ENCODE results near the gene AMN.

AMN gene

GRCh38 chr14:102964152-102964730 is 41.8 kb downstream of the AMN start:
- FAIRE-seq (no peak), DNase-seq (ENCODE audit: insufficient read length, low spot score) (no peak)
- TF ChIP-seq POLR2AphosphoS5 (IDR thresholded peaks at IDR 0.05; ENCODE audit: low read depth, low read length) (no peak), POU2F2 (IDR thresholded peaks at IDR 0.05; ENCODE audit: low read depth, low read length) (no peak), PAX5 (IDR thresholded peaks at IDR 0.05; ENCODE audit: insufficient read depth, low read length, severe bottlenecking) (no peak), POLR2A (IDR thresholded peaks at IDR 0.05; ENCODE audit: low read depth, low read length) (no peak), SPI1 (IDR thresholded peaks at IDR 0.05; ENCODE audit: low read depth, low read length) (no peak), TAF1 (IDR thresholded peaks at IDR 0.05; ENCODE audit: low read depth, low read length) (no peak)

GRCh38 chr14:102965282-102965681 is 42.8 kb downstream of the AMN start:
- TF ChIP-seq SPI1 (IDR thresholded peaks at IDR 0.05; ENCODE audit: low read depth, low read length) = no peak
- no peak for TF ChIP-seq TAF1 (IDR thresholded peaks at IDR 0.05; ENCODE audit: low read depth, low read length)
- TF ChIP-seq PAX5 (IDR thresholded peaks at IDR 0.05; ENCODE audit: insufficient read depth, low read length, severe bottlenecking) = no peak
- TF ChIP-seq POU2F2 (IDR thresholded peaks at IDR 0.05; ENCODE audit: low read depth, low read length) = no peak
- no peak for TF ChIP-seq POLR2A (IDR thresholded peaks at IDR 0.05; ENCODE audit: low read depth, low read length)
- TF ChIP-seq POLR2AphosphoS5 (IDR thresholded peaks at IDR 0.05; ENCODE audit: low read depth, low read length) = no peak
- no peak for DNase-seq (ENCODE audit: insufficient read length, low spot score)
- no peak for FAIRE-seq

GRCh38 chr14:102965971-102966655 is 43.6 kb downstream of the AMN start:
- no peak for DNase-seq (ENCODE audit: insufficient read length, low spot score)
- no peak for TF ChIP-seq POU2F2 (IDR thresholded peaks at IDR 0.05; ENCODE audit: low read depth, low read length)
- TF ChIP-seq POLR2AphosphoS5 (IDR thresholded peaks at IDR 0.05; ENCODE audit: low read depth, low read length) = no peak
- TF ChIP-seq SPI1 (IDR thresholded peaks at IDR 0.05; ENCODE audit: low read depth, low read length) = no peak
- no peak for TF ChIP-seq POLR2A (IDR thresholded peaks at IDR 0.05; ENCODE audit: low read depth, low read length)
- no peak for TF ChIP-seq TAF1 (IDR thresholded peaks at IDR 0.05; ENCODE audit: low read depth, low read length)
- TF ChIP-seq PAX5 (IDR thresholded peaks at IDR 0.05; ENCODE audit: insufficient read depth, low read length, severe bottlenecking) = no peak
- no peak for FAIRE-seq

GRCh38 chr14:102966681-102967505 is 44.4 kb downstream of the AMN start:
- TF ChIP-seq TAF1 (IDR thresholded peaks at IDR 0.05; ENCODE audit: low read depth, low read length) = no peak
- no peak for TF ChIP-seq POU2F2 (IDR thresholded peaks at IDR 0.05; ENCODE audit: low read depth, low read length)
- no peak for TF ChIP-seq POLR2A (IDR thresholded peaks at IDR 0.05; ENCODE audit: low read depth, low read length)
- TF ChIP-seq POLR2AphosphoS5 (IDR thresholded peaks at IDR 0.05; ENCODE audit: low read depth, low read length) = no peak
- no peak for TF ChIP-seq PAX5 (IDR thresholded peaks at IDR 0.05; ENCODE audit: insufficient read depth, low read length, severe bottlenecking)
- no peak for TF ChIP-seq SPI1 (IDR thresholded peaks at IDR 0.05; ENCODE audit: low read depth, low read length)
- FAIRE-seq (no peak), DNase-seq (ENCODE audit: insufficient read length, low spot score) (no peak)

- DNase-seq (ENCODE audit: insufficient read length, low spot score) = no peak
- FAIRE-seq = no peak
Observed at GRCh38 chr14:102967506-102967795, 45.0 kb downstream of the AMN start.

GRCh38 chr14:102968306-102968705 is 45.8 kb downstream of the AMN start:
- TF ChIP-seq SPI1 (IDR thresholded peaks at IDR 0.05; ENCODE audit: low read depth, low read length) = no peak
- no peak for TF ChIP-seq POLR2A (IDR thresholded peaks at IDR 0.05; ENCODE audit: low read depth, low read length)
- no peak for TF ChIP-seq TAF1 (IDR thresholded peaks at IDR 0.05; ENCODE audit: low read depth, low read length)
- TF ChIP-seq POLR2AphosphoS5 (IDR thresholded peaks at IDR 0.05; ENCODE audit: low read depth, low read length) = no peak
- TF ChIP-seq PAX5 (IDR thresholded peaks at IDR 0.05; ENCODE audit: insufficient read depth, low read length, severe bottlenecking) = no peak
- no peak for TF ChIP-seq POU2F2 (IDR thresholded peaks at IDR 0.05; ENCODE audit: low read depth, low read length)
- no peak for DNase-seq (ENCODE audit: insufficient read length, low spot score)
- no peak for FAIRE-seq

More at GRCh38 chr14:102967506-102967795, 45.0 kb downstream of the AMN start:
- TF ChIP-seq POLR2A (IDR thresholded peaks at IDR 0.05; ENCODE audit: low read depth, low read length) = no peak
- TF ChIP-seq POLR2AphosphoS5 (IDR thresholded peaks at IDR 0.05; ENCODE audit: low read depth, low read length) = no peak
- TF ChIP-seq TAF1 (IDR thresholded peaks at IDR 0.05; ENCODE audit: low read depth, low read length) = no peak
- TF ChIP-seq PAX5 (IDR thresholded peaks at IDR 0.05; ENCODE audit: insufficient read depth, low read length, severe bottlenecking) = no peak
- no peak for TF ChIP-seq POU2F2 (IDR thresholded peaks at IDR 0.05; ENCODE audit: low read depth, low read length)
- TF ChIP-seq SPI1 (IDR thresholded peaks at IDR 0.05; ENCODE audit: low read depth, low read length) = no peak

- no peak for DNase-seq (ENCODE audit: insufficient read length, low spot score)
- FAIRE-seq = no peak
- TF ChIP-seq SPI1 (IDR thresholded peaks at IDR 0.05; ENCODE audit: low read depth, low read length) (no peak), TAF1 (IDR thresholded peaks at IDR 0.05; ENCODE audit: low read depth, low read length) (no peak), POLR2AphosphoS5 (IDR thresholded peaks at IDR 0.05; ENCODE audit: low read depth, low read length) (no peak), POLR2A (IDR thresholded peaks at IDR 0.05; ENCODE audit: low read depth, low read length) (no peak), PAX5 (IDR thresholded peaks at IDR 0.05; ENCODE audit: insufficient read depth, low read length, severe bottlenecking) (no peak), POU2F2 (IDR thresholded peaks at IDR 0.05; ENCODE audit: low read depth, low read length) (no peak)
Observed at GRCh38 chr14:102969060-102969791, 46.8 kb downstream of the AMN start.

GRCh38 chr14:102969901-102970300 is 47.4 kb downstream of the AMN start:
- TF ChIP-seq PAX5 (IDR thresholded peaks at IDR 0.05; ENCODE audit: insufficient read depth, low read length, severe bottlenecking) (no peak), POLR2A (IDR thresholded peaks at IDR 0.05; ENCODE audit: low read depth, low read length) (no peak), TAF1 (IDR thresholded peaks at IDR 0.05; ENCODE audit: low read depth, low read length) (no peak), POLR2AphosphoS5 (IDR thresholded peaks at IDR 0.05; ENCODE audit: low read depth, low read length) (no peak), SPI1 (IDR thresholded peaks at IDR 0.05; ENCODE audit: low read depth, low read length) (no peak)
- DNase-seq (ENCODE audit: insufficient read length, low spot score) (no peak), FAIRE-seq (no peak)
